Kidney (tissue), 14 donors: ENCODE data around the gene ELK4. TPM values are rescaled to one million over a fixed set of nuclear protein-coding genes. Genes with fewer than 3 reads are reported as not detected.
A peak's percentile ranks its signal among the peaks of the same experiment; 100 is the strongest.

Experiments
- DNase-seq, 5 donors: peaks; one replicate each; pipeline ENCODE4 v3.0.0-alpha.2; 2013 to 2020
- FAIRE-seq: peaks from 2 replicates; lab custom pipeline; 2012; peaks lifted over from hg19 to GRCh38; lab: Jason Lieb, UNC
- H3K27ac ChIP-seq, 2 donors: one replicate each; pipeline ENCODE4 v1.7.0; 2013; ENCODE audit warnings: low read depth in 2 of 2, low read length in 2 of 2, inconsistent platforms in 1 of 2
- H3K27me3 ChIP-seq: one replicate; pipeline ENCODE4 v1.7.1; 2013; ENCODE audit warnings: low read length, inconsistent platforms; ENCODE audit not compliant: control insufficient read depth, insufficient read depth
- H3K36me3 ChIP-seq, 3 donors: one replicate each; pipeline versions ENCODE4 v1.7.0 to v1.7.1; 2013; ENCODE audit warnings: low read length in 3 of 3, control low read depth in 1 of 3, inconsistent platforms in 1 of 3; ENCODE audit not compliant: insufficient read depth in 3 of 3, control insufficient read depth in 2 of 3
- H3K4me1 ChIP-seq, 3 donors: one replicate each; pipeline versions ENCODE4 v1.7.0 to v1.7.1; 2013; ENCODE audit warnings: low read length in 3 of 3, inconsistent platforms in 1 of 3, low read depth in 1 of 3; ENCODE audit not compliant: control insufficient read depth in 2 of 3, insufficient read depth in 2 of 3
- H3K4me3 ChIP-seq, 3 donors: one replicate each; pipeline versions ENCODE4 v1.7.0 to v1.8.1; 2013; ENCODE audit warnings: low read length in 3 of 3, control low read depth in 1 of 3, inconsistent platforms in 1 of 3
- H3K9ac ChIP-seq, 3 donors: one replicate each; pipeline versions ENCODE4 v1.7.0 to v1.7.1; 2013; ENCODE audit warnings: low read length in 3 of 3, control low read depth in 1 of 3, inconsistent platforms in 1 of 3
- H3K9me3 ChIP-seq, 3 donors: one replicate each; pipeline versions ENCODE4 v1.7.0 to v1.7.1; 2013; ENCODE audit warnings: low read length in 3 of 3, control low read depth in 1 of 3, inconsistent platforms in 1 of 3; ENCODE audit not compliant: control insufficient read depth in 2 of 3, insufficient read depth in 1 of 3
- intact Hi-C: fragments of 100-400 bp; cut with DNase I; formaldehyde crosslinking; loops from one replicate; pipeline ENCODE4 v1.11.1; 2022
- polyA plus RNA-seq: library from polyadenylated mRNA; stranded (reverse); fragments of 350-450 nt; fragmentation: Illumina TruSeq; extraction: RNeasy Lipid Tissue Mini Kit (QIAGEN cat#74804); gene quantifications from one replicate; pipeline ENCODE4 v1.2.3, GENCODE V29; 2014; ENCODE audit warnings: low read depth, low replicate concordance; ENCODE audit not compliant: insufficient read depth
- total RNA-seq: library from RNA; stranded (reverse); fragmentation: NEBNext Ultra II Directional; extraction: Animal tissue kit (Norgen Biotek cat#: 25700); gene quantifications from one replicate; pipeline ENCODE4 v1.2.1, GENCODE V29; 2021
- TF ChIP-seq, protein P1 (sequence below): IDR thresholded peaks from 3 replicates; pipeline ENCODE4 v1.5.1; 2012; ENCODE audit warnings: mild to moderate bottlenecking, moderate library complexity, borderline replicate concordance; ENCODE audit not compliant: insufficient read depth; ENCODE audit errors: extremely low read depth
- donor health status: control.
- donor health status: control.
- donor health status: control.
- donor health status: control.
- donor health status: control.
- donor health status: DM: yes; HTN: yes; CAD: no.
- donor health status: Normal renal cell carcinoma (clear cell type).

ELK4 gene
- total and polyA plus RNA-seq, 2 donors from 2014 or later = 4.2 to 87.3 TPM

- Histone ChIP-seq H3K36me3 (peaks cover 0 to 2% (median 0%) of the 10 kb centered on the region in 3 donors), H3K27me3 (no peaks in the 10 kb centered on the region), H3K9ac (no peak overlapping the region), H3K9me3 (no peaks in the 10 kb centered on the region), H3K4me1 (peaks cover 4 to 16% (median 4%) of the 10 kb centered on the region in 3 donors), H3K4me3 (no peak overlapping the region), H3K27ac (peak overlapping the region in 1 of 2 donors; percentile 40)
- DNase-seq (no peak), FAIRE-seq (no peak)
- TF ChIP-seq, protein P1, sequence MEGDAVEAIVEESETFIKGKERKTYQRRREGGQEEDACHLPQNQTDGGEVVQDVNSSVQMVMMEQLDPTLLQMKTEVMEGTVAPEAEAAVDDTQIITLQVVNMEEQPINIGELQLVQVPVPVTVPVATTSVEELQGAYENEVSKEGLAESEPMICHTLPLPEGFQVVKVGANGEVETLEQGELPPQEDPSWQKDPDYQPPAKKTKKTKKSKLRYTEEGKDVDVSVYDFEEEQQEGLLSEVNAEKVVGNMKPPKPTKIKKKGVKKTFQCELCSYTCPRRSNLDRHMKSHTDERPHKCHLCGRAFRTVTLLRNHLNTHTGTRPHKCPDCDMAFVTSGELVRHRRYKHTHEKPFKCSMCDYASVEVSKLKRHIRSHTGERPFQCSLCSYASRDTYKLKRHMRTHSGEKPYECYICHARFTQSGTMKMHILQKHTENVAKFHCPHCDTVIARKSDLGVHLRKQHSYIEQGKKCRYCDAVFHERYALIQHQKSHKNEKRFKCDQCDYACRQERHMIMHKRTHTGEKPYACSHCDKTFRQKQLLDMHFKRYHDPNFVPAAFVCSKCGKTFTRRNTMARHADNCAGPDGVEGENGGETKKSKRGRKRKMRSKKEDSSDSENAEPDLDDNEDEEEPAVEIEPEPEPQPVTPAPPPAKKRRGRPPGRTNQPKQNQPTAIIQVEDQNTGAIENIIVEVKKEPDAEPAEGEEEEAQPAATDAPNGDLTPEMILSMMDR = no peak
- intact Hi-C loops = no loop called here
These were observed 21.8 kb downstream of the ELK4 start for GRCh38 chr1:205610036-205610435.

DNA sequence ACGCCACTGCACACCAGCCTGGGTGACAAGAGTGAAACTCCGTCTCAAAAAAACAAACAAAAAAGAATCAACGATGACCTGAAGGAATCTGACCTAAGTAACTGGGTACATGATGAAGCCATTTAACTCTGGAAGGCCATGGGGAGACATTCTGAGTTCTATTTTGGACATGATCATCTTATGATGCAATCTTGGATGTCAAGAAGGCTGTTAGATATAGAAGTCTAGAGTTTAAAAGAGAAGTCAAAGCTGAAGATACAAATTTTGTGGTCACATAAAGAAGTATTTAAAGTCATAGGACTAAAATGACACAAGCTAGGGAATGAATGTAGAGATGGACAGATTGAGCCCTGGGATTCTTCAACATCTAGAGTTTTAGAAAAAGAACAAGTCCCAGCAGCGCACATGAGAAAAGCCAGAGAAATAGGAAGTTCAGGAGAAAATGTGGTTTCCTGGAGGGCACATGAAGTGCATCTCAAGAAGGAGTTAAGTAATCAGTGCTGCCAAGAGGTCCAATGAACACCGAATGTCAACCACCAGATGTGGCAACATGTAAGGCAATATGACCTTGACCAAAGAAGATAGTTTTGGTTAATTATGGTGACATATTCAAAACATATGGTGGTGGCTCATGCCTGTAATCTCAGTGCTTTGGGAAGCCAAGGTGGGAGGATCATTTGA lies 26.8 kb downstream of the ELK4 start:
- Histone ChIP-seq H3K4me3 (no peak overlapping the region), H3K27me3 (no peaks in the 10 kb centered on the region), H3K36me3 (peaks cover 0 to 2% (median 0%) of the 10 kb centered on the region in 3 donors), H3K9ac (no peak overlapping the region), H3K9me3 (no peaks in the 10 kb centered on the region), H3K27ac (no peak overlapping the region), H3K4me1 (peaks cover 0 to 24% (median 2%) of the 10 kb centered on the region in 3 donors)
- FAIRE-seq = no peak
- intact Hi-C loops = no loop called here
- TF ChIP-seq, protein P1 = no peak
- DNase-seq = no peak

DNA sequence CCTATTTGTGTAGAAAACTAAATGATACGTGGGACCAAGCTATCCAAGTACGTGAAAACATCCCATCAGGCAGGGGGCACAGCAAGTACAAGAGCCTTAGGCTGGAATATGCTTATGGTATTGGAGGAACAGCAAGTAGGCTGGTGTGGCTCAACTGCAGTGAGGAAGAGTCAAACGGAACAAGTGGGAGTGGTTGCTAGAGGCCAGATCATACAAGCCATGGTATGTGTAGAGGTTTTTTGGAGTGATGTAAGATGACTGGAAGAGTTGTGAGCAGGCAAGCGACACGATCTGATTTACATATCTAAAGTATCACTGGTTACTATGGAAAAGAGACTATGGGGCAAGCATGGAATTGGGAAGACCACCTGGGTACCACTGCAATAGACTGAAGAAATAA lies 27.8 kb downstream of the ELK4 start:
- Histone ChIP-seq H3K4me3 (no peak overlapping the region), H3K9me3 (no peaks in the 10 kb centered on the region)
- FAIRE-seq = no peak

More for the DNA sequence above, 27.8 kb downstream of the ELK4 start:
- intact Hi-C loops = no loop called here
- Histone ChIP-seq H3K4me1 (peaks cover 4 to 33% (median 9%) of the 10 kb centered on the region in 3 donors), H3K9ac (no peak overlapping the region), H3K27ac (no peak overlapping the region), H3K27me3 (no peaks in the 10 kb centered on the region), H3K36me3 (peaks cover 0 to 2% (median 0%) of the 10 kb centered on the region in 3 donors)
- no peak for DNase-seq
- TF ChIP-seq, protein P1 = no peak
